SU-DHL-6 (cell line): ENCODE results near the gene EIF4A2.

Experiments used
- CTCF ChIP-seq: fragments of 200-600 bp; sonication (generic); IDR thresholded peaks from one replicate; pipeline ENCODE4 v1.5.1; 2017; ENCODE audit warnings: antibody characterized with exemption, mild to moderate bottlenecking, low read length, moderate library complexity; ENCODE audit not compliant: insufficient read depth, poor library complexity, severe bottlenecking
- EZH2phosphoT487 ChIP-seq: fragments of 200-600 bp; sonication (generic), shearing (Covaris generic); conservative IDR thresholded peaks from 2 replicates; pipeline ENCODE4 v1.6.1; 2018; ENCODE audit warnings: mild to moderate bottlenecking, antibody characterized with exemption, low read length, moderate library complexity, mixed read lengths

DNA sequence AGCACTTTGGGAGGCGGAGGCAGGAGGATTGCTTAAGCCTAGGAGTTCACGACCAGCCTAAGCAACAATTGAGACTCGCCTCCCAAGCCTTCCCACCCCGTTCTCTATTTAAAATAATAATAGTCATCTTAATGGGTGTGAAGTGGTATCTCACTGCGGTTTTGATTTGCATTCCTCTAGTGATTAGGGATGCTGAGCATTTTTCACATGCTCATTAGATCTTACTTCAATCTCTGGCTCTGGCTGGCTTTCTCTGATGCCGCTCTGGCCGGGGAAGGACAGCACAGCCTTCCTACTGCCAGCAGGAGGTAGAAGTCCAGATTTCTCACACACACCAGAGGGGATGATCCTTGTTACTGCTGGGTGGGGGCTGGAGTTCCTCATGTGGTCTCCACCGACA, 7.4 kb upstream of the EIF4A2 start:
- TF ChIP-seq CTCF (no peak), EZH2phosphoT487 (no peak)
